ACHN (cell line): ENCODE data around the gene PCBP1.
"Not testable (repeated sequence)": the region's sequence is repeated elsewhere in the genome, so short reads cannot be mapped to it uniquely, and the experiment has no call there.

Source experiments
- DNase-seq: peaks from one replicate; pipeline ENCODE4 v3.0.0-alpha.2; 2015
- in situ Hi-C: cut with HindIII; loops from 2 replicates; pipeline ENCODE4 v1.10.0; 2017; ENCODE audit warnings: low sequenced_read_pairs, low pct_ligation_motif_present, low pct_unique_long_range_greater_than_20kb

PCBP1 gene

GRCh38 chr2:70086838-70087701 is at the start of gene PCBP1:
Gene PCBP1, plus strand, starts transcription at chr2:70087477. Its CDS starts 267 bp downstream, at chr2:70087744.
- peak; percentile 93 for DNase-seq
- in situ Hi-C loops = no loop called here

GRCh38 chr2:70039366-70039765 is 47.9 kb upstream of the PCBP1 start:
- in situ Hi-C loops = no loop called here

GRCh38 chr2:70041663-70042062 is 45.6 kb upstream of the PCBP1 start:
- in situ Hi-C loops = no loop called here
- no peak for DNase-seq

More at GRCh38 chr2:70039366-70039765, 47.9 kb upstream of the PCBP1 start:
- no peak for DNase-seq

- no peak for DNase-seq
- in situ Hi-C loops = no loop called here
Observed at GRCh38 chr2:70042246-70042645, 45.0 kb upstream of the PCBP1 start.

GRCh38 chr2:70043252-70043875 is 43.9 kb upstream of the PCBP1 start:
- no peak for DNase-seq
- in situ Hi-C loops = no loop called here

GRCh38 chr2:70044290-70045040 is 42.8 kb upstream of the PCBP1 start:
- in situ Hi-C loops = no loop called here
- no peak for DNase-seq

- in situ Hi-C loops = no loop called here
- no peak for DNase-seq
Observed at GRCh38 chr2:70045405-70045804, 41.9 kb upstream of the PCBP1 start.

GRCh38 chr2:70045932-70046331 is 41.3 kb upstream of the PCBP1 start:
- DNase-seq = no peak
- in situ Hi-C loops = no loop called here

- no peak for DNase-seq
- in situ Hi-C loops = no loop called here
Observed at GRCh38 chr2:70046534-70046933, 40.7 kb upstream of the PCBP1 start.

- in situ Hi-C loops = no loop called here
- DNase-seq = no peak
Observed at GRCh38 chr2:70047451-70047850, 39.8 kb upstream of the PCBP1 start.

GRCh38 chr2:70049255-70049654 is 38.0 kb upstream of the PCBP1 start:
- no peak for DNase-seq
- in situ Hi-C loops = no loop called here

GRCh38 chr2:70050631-70051425 is 36.4 kb upstream of the PCBP1 start:
- no peak for DNase-seq
- in situ Hi-C loops = no loop called here

- DNase-seq, in situ Hi-C loops: not testable (repeated sequence)
Observed at GRCh38 chr2:70055259-70055658, 32.0 kb upstream of the PCBP1 start.

GRCh38 chr2:70061317-70061716 is 26.0 kb upstream of the PCBP1 start:
- DNase-seq = no peak
- in situ Hi-C loops = no loop called here

GRCh38 chr2:70062270-70062669 is 25.0 kb upstream of the PCBP1 start:
- DNase-seq = no peak
- in situ Hi-C loops = no loop called here

GRCh38 chr2:70068119-70068518 is 19.2 kb upstream of the PCBP1 start:
- in situ Hi-C loops = no loop called here
- no peak for DNase-seq

GRCh38 chr2:70069049-70069448 is 18.2 kb upstream of the PCBP1 start:
- in situ Hi-C loops = no loop called here
- DNase-seq = no peak

GRCh38 chr2:70070542-70071268 is 16.6 kb upstream of the PCBP1 start:
- in situ Hi-C loops = no loop called here
- DNase-seq = peak; percentile 89
